Keratinocyte (primary cell): ENCODE measurements around the gene TMEM33.

ENCODE experiments used
- EZH2 ChIP-seq: IDR thresholded peaks from one replicate; pipeline ENCODE4 v1.6.1; 2012; ENCODE audit warnings: inconsistent platforms, mild to moderate bottlenecking, low read length, moderate library complexity
- TF ChIP-seq, protein P1 (sequence below), 3 experiments: IDR thresholded peaks in 1 of 3; conservative IDR thresholded peaks in 1 of 3; optimal IDR thresholded peaks in 1 of 3; 2 replicates in 2 of 3; 3 replicates in 1 of 3; pipeline versions ENCODE3 to v1.5.1; 2011; ENCODE audit warnings: low read length in 3 of 3, mild to moderate bottlenecking in 3 of 3, moderate library complexity in 2 of 3, control low read depth in 1 of 3, inconsistent platforms in 1 of 3; ENCODE audit not compliant: insufficient read depth in 2 of 3; ENCODE audit errors: extremely low read depth in 1 of 3

GRCh38 chr4:41985151-41985550, 49.9 kb downstream of the TMEM33 start:
- TF ChIP-seq, protein P1, sequence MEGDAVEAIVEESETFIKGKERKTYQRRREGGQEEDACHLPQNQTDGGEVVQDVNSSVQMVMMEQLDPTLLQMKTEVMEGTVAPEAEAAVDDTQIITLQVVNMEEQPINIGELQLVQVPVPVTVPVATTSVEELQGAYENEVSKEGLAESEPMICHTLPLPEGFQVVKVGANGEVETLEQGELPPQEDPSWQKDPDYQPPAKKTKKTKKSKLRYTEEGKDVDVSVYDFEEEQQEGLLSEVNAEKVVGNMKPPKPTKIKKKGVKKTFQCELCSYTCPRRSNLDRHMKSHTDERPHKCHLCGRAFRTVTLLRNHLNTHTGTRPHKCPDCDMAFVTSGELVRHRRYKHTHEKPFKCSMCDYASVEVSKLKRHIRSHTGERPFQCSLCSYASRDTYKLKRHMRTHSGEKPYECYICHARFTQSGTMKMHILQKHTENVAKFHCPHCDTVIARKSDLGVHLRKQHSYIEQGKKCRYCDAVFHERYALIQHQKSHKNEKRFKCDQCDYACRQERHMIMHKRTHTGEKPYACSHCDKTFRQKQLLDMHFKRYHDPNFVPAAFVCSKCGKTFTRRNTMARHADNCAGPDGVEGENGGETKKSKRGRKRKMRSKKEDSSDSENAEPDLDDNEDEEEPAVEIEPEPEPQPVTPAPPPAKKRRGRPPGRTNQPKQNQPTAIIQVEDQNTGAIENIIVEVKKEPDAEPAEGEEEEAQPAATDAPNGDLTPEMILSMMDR (optimal IDR thresholded peaks at IDR 0.05 in 1 of 3, IDR thresholded peaks at IDR 0.05 in 1 of 3, conservative IDR thresholded peaks at IDR 0.05 in 1 of 3; ENCODE audit: extremely low read depth in 1 of 3, insufficient read depth in 2 of 3, low read length in 3 of 3), result no peak
- TF ChIP-seq EZH2, result no peak
